GM23248 (cell line): ENCODE data around the gene MYEF2.

Source experiments
- EZH2 ChIP-seq: fragments of 200-600 bp; sonication (generic); IDR thresholded peaks from 2 replicates; pipeline ENCODE4 v1.6.1; 2018; ENCODE audit warnings: antibody characterized with exemption, mild to moderate bottlenecking; ENCODE audit not compliant: insufficient read depth, poor library complexity, severe bottlenecking
- EZH2phosphoT487 ChIP-seq: fragments of 200-600 bp; sonication (generic); IDR thresholded peaks from 2 replicates; pipeline ENCODE4 v1.6.1; 2018; ENCODE audit warnings: antibody characterized with exemption, moderate library complexity, mild to moderate bottlenecking, low read depth; ENCODE audit not compliant: insufficient read depth

DNA sequence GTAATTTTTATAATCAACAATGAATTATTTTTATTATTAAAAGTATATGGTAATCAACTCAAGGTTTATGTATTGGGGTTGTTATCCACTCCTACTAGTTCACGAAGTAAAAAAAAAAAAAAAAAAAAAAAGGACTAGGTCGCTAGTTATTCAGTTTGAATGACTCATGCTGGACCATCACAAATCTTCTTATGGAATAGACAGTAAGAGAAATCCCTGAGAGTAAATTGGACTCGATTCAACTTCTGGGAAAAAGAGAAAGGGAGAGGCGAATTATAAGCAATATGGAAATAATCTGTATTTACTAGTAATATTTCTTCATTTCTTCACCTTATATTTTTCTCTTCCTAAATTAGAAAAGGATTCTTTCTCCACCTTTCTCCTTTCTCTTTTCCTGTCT lies 2.0 kb downstream of the MYEF2 start:
- TF ChIP-seq EZH2, result no peak
- no peak for TF ChIP-seq EZH2phosphoT487
